Raji (cell line): ENCODE measurements around the gene HEMK1.

Experiments
- POLR2A ChIP-seq: IDR thresholded peaks from 2 replicates; pipeline ENCODE4 v1.6.1; 2011; ENCODE audit warnings: low read depth, low read length, control low read depth; ENCODE audit not compliant: insufficient read depth

Gene HEMK1

DNA sequence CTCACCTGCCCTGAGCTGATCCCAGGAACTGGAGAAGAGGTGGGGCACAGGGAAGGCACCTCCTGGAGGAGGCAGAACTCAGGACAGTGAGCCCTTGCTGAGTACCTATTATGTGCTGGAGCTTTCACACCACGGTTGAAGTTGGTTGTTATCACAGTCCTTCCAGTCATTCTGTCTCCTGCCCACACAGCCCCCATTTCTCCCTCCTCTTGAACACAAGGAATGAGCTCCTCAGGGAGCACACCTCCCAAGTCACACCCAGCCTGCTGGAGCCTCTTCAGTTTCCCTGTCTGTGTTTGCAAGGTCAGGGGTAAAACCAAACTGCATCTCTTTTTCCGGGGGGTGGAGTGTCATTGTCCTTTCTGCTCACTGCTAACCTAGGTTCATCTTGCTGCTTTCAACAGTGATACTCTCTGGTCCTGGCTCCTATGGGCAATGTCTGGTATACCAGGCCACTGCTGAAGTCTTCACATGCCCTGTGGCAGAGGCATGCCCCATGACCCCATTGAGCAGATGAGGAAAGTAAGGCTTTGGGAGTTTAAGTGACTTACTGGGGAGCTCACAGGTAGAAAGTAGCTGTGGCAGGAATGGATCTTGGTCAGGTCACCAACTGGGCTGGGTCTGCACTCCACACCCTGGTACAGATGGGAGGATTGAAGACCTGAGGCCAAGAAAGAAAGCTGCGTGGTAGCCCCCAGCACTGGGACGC, 31.7 kb upstream of the HEMK1 start:
- TF ChIP-seq POLR2A = no peak

DNA sequence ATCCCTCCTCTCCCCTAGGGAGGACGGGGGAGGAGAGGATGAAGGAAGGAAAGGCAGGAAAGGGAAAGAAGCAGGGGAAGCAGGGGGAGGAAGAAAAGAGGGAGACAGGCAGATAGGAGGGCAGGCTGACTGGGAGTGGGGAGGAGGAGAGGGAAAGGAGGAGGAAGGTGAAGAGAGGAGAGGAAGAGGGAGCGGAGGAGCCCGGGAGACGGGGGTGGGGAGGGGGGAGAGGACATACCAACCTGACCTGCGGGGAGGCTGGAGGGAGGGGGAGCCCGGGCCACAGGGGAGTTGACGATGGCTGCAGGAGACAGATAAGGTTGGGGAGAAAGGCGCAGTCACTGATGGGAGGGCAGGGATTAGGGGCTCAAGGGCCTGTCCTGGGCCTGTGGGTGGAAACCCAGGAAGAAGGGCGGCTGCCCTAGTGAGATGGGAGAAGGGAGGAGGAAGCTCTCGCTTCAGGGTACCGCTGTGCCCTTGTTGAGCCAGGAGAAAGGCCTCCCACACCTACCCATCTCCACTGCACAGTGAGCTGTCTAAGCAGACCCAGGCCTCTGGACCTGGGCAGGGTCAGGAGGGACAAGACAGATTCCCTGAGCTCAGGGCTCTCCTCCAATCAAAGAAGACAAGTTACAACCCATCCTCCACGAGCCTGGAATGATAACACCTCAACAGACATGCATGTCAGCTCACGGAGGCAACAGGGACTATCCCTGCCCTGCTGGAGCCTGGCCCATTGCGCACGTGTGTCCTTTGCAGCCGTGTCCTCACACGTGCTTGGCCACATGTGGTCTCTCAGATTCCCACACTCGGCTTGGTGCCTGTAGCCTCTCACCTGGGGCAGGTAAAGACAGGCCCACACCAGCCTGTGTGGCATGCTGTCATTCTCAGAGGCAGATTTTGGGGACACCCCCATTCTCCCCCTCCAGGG, 29.7 kb upstream of the HEMK1 start:
- TF ChIP-seq POLR2A = no peak

DNA sequence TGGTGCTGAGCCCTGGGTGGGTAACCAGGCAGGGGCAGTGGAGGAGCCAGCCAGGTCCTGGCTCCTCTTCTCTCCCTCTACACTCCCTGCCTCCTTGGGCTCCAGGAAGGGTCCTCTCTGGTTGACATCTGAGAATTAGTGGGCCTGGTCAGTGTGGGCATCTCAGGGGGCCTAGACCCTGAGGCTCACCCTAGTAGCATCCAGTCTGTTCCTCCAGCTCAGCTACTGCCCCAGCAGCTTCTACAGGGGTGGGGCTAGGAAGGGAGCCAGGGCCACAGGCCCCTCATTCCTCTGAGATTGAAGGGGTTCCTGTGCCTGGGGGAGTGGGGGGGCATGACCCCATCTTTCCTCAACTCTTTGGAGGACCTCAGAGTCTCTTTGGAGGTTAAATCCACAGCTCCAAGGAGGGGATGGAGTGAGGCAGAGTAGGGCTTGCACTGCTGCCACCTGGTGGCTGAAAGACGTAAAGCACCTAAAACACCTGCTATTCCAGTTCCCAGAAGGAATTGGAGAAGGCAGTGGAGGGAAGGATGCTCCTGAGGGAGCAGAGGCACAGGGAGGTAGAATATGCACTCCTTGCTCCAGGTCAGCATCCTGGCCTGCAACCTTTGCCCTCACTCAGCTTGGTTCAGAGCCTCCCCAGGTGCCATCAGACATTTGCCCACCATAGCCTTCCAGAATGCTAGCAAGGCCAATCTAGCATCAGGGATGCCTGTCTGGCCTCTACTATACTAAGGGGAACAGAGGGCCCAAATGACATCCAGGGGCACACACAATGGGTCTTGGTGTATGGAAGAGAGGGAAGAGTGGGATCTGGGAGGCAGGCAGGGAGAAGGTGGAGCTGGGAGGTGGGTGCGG, 26.9 kb upstream of the HEMK1 start:
- TF ChIP-seq POLR2A = no peak

DNA sequence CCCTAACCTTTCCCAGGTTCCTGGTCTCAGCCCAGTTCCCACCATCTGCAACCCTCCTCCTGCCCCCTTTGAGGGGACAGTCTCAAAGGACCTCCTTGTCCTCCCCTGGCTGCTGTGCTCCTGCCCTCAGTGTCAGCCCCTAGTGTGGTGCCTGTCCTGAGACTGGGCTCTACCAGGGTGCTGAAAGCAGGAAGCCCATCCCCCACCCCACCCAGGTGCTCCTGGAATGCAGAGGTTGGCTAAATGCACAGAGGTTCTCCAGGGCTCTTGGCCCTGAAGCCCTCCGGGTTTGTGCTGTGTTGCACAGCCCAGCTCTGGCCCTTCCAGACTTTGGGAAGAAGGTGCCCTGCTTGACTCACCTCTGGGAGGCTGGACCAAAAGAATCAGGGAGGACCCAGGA, 23.5 kb upstream of the HEMK1 start:
- no peak for TF ChIP-seq POLR2A

DNA sequence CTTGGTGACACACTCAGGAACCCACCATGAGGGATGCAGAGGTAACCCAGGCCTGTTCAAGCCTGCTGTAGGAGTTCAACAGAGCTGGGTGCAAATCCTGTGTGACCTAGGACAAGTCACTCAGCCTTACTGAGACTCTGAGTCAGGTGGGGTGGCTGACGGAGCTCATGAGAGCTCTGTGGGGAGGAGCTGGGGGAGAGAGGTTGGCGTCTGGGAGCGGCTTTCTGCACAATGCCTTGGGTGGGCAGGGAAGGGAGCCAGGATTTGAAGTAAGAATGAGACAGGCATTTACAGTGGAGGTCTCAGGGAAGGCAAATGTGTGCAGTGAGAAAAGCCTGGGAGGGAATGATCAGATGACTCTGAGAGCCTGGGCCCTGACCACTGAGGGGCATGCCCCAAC, 20.1 kb upstream of the HEMK1 start:
- no peak for TF ChIP-seq POLR2A

DNA sequence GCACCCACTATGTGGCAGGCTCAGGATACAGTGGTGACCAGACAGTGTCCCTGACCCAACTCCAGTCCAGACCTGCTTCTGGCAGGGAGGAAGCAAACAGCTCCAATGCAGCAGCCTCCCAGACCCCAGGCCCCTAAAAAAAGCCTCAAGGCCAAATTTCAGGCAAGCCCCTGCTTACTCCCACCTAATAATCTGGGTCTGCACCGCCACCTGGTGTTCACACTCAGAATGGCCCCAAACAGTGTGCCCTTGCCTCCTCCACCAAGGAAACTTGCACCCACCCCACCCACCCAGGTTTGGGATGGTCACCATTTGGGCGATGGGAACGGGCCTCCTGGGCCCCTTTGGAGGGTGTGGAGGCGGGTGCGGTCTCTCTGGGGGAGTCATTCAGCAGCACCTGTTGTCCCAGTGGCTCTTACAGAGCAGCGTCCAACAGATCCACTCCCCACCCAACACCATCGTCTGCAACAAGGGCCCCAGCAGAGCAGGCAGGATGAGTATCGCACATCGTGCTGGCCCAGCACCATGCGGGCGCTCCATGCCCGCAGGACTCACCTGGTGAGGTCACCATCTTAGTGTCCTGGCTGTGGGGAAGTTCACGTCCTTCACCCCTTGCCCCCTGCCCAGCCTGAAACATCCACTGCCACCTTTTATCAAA, 19.1 kb upstream of the HEMK1 start:
- TF ChIP-seq POLR2A = no peak

DNA sequence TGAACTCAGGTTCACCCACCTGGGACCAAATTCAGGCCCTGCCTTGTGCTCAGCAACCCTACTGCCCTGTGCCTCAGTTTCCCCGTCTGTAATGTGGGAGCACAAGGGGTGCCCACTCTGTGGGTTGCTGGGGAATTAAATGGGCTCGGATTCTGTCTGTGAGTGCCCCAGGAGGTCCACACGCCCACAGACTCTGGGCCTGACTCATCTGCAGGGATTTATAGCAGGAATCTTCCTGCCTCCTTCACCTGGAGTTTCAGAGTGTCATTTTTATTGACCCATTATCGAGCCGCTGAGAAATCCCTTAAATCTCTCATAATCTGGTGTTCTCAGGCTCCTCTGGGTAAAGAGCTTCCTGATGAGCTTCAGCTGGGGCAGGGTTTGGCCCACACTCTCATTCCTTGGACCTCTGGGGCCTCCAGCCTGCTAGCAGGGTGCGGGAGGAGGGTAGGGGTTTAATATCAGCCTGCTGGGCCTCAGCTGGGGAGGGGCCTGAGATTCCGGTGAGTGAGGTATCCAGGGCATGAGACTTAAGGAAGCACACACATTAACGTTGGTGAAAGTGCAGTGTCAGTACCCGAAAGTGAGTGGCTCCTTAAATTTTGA, 18.2 kb upstream of the HEMK1 start:
- TF ChIP-seq POLR2A = no peak

DNA sequence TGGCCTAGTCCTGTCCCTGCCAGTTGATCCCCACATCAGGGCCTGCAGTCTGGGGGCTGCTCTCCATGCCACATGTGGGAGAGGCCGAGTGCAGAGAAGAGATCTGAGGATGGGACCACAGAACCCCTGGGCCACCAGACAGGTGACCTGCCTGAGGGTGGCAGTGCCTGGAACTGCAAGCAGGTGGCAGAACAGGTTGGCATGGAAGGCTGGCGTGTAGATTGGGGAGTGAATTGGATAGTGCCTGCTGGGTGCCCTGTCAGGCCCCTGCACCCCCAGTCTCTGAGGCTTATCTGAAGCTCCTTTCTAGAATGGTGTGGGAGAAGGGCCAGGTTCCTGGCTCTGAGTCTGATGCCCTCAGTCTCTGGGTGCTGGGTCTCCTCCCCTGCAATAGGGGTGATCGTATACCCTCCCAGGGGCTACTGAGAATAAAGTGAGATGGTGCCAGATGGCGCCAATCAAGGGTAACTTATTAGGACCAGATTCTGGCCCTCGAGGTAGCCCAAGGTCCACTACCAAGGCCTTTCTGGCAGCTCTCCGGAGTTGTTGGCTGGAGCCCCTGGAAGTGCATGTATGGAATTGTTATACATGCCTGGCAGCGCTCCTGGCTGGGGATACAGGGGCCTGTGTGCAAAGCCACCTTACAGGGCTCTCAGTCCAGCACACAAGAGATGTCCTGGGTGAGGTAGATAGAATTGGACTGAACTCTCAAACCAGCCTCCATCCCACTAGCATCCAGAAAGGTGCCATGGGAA, 17.5 kb upstream of the HEMK1 start:
- no peak for TF ChIP-seq POLR2A

DNA sequence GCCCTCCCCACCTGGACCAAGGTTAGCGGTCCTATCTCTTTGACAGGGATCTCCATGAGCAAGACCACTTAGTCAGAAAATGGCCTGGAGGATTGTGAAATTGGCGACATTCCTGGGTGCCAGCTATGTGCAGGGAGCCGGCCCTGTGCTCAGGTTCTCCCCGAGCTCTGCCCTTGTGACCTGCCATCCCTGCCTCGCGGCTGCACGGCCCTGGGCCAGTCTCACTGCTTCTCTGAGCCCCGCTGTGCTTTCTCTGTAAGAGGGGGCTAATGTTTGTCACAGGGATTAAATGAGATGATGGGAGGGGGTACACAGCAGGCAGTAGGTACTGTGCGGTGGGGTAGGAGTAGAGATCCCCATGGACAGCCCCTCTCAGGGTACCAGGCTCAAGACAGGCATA, 16.7 kb upstream of the HEMK1 start:
- no peak for TF ChIP-seq POLR2A

DNA sequence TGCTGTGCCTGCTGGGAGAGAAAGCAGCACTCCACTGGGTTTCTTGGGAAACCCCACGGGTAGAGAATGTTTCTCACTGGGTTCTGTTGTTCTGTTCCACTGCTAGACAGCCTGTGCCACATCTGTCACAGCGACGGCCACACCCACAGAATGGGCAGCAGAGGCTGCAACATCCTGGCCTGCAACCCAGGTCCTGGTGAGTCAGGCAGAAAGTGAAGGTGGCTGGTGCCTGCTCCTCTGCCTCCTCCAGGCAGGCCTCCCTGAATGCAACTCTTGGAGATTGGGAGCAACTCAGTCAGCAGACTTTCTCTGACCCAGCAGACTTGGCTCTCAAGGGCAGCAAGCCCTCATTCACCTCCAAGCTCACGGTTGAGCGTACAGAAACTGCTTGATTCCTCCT, 14.8 kb upstream of the HEMK1 start:
- no peak for TF ChIP-seq POLR2A

DNA sequence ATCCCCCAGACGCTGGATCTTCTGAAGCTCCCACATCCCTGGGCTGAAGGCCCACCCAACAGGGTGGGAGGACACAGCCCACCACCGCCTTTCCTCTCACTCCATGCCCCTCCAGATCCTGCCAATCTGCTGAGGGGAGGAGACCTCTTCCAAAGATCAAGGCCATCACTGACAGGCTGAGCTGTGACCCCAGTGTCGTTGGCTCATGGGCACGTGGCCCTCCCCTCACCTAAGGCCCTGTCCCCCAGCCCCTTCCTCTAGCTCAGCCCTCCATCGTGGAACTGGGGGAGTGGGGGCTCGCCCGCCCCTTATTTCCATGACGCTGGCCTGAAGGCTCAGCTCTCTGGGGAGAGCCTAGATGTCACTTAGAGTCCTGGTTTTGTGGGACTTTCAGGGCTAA, 12.2 kb upstream of the HEMK1 start:
- TF ChIP-seq POLR2A = no peak

DNA sequence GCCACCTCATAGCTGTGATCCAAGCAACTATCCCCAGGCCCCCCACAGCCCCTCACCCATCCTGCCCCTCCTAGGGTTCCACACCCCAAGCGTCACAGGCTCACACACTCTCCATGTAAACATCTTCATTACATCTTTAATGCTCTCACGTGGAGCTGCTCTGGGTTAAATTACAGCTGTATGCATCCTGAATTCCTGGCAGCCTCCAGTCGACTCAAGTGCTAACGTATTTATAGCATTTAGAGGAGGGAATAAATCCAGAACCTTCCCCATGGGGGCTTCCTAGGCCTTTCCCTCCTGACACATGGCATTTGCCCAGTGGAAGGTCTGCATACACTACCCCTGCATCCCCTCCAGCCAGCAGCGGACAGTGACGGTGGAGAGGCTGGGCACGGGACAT, 11.4 kb upstream of the HEMK1 start:
- TF ChIP-seq POLR2A = no peak

DNA sequence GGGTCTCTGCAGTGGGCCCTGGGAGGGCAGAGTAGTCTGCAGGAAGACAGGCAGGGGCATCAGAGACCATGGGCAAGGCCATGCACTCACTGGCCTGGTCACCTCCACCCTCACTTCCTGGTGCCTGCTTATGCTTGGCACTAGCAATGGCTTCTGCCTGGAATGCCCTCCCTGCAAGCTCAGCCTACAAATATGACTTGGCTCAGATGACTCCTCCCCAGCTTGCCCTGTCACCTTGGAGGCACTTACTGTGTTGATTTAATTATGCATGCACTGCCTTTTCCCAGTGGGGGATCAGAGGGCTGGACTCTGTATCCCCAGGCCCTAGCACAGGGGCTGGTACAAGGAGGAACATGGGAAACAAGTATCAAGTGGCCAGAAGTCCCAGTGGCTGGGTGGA, 9.6 kb upstream of the HEMK1 start:
- no peak for TF ChIP-seq POLR2A

DNA sequence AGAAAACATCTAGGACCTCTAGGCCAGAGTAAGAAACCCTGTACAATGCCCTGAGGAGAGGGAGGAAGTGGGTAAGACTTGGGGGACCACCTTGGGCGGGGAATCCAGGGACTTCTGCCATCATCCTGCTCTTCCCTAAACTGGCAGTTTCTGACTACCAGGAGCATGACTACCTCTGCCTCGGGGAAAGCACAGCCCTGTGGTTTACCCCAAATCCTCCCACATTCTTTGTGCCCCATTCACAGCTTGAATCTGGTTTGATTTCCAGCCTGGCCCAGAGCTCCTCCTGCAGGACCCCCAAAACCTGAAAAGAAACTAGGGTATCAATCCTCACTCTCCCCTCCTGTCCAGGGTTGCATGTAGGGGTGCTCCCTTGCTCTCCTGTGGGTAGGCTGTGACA, 6.5 kb upstream of the HEMK1 start:
- no peak for TF ChIP-seq POLR2A
